ENCODE results near the gene TMEM45B. TPM values are rescaled to one million over a fixed set of nuclear protein-coding genes. Genes with fewer than 3 reads are reported as not detected.

The TMEM45B gene
- total RNA-seq, 1 donor, result not detected

- Histone ChIP-seq H3K79me2 (ENCODE audit: insufficient read depth, low read length) (no peaks in the 10 kb centered on the region), H3K4me1 (ENCODE audit: insufficient read depth, low read length) (peaks cover 13% of the 10 kb centered on the region), H4K20me1 (ENCODE audit: insufficient read depth, low read length) (no peaks in the 10 kb centered on the region), H3K9me3 (ENCODE audit: low read depth, low read length) (no peaks in the 10 kb centered on the region), H3K27me3 (ENCODE audit: insufficient read depth, low read length) (peaks cover 46% of the 10 kb centered on the region), H2AFZ (ENCODE audit: low read length) (no peak overlapping the region), H3K4me3 (ENCODE audit: insufficient read depth, low read length) (no peak overlapping the region), H3K36me3 (ENCODE audit: insufficient read depth, low read length) (no peaks in the 10 kb centered on the region), H3K4me2 (ENCODE audit: insufficient read depth, low read length) (no peak overlapping the region), H3K27ac (ENCODE audit: low read depth, low read length) (no peak overlapping the region)
- TF ChIP-seq CTCF (IDR thresholded peaks at IDR 0.05; ENCODE audit: extremely low read depth, low read depth, low read length), result no peak
- no peak for DNase-seq (ENCODE audit: insufficient read length, low spot score, missing footprints)
These were observed 33.9 kb downstream of the TMEM45B start for GRCh38 chr11:129849447-129850130.

- DNase-seq (ENCODE audit: insufficient read length, low spot score, missing footprints), result no peak
These were observed 36.6 kb downstream of the TMEM45B start for GRCh38 chr11:129852125-129852740.

GRCh38 chr11:129853518-129854231, 38.0 kb downstream of the TMEM45B start:
- no peaks in the 10 kb centered on the region for H4K20me1 ChIP-seq (ENCODE audit: insufficient read depth, low read length)
- H2AFZ ChIP-seq (ENCODE audit: low read length), result no peak overlapping the region
- H3K36me3 ChIP-seq (ENCODE audit: insufficient read depth, low read length), result no peaks in the 10 kb centered on the region
- no peak overlapping the region for H3K4me3 ChIP-seq (ENCODE audit: insufficient read depth, low read length)
- peaks cover 37% of the 10 kb centered on the region for H3K27me3 ChIP-seq (ENCODE audit: insufficient read depth, low read length)
- no peak for TF ChIP-seq CTCF (IDR thresholded peaks at IDR 0.05; ENCODE audit: extremely low read depth, low read depth, low read length)
- H3K4me2 ChIP-seq (ENCODE audit: insufficient read depth, low read length), result no peak overlapping the region
- peaks cover 6% of the 10 kb centered on the region for H3K4me1 ChIP-seq (ENCODE audit: insufficient read depth, low read length)
- no peaks in the 10 kb centered on the region for H3K79me2 ChIP-seq (ENCODE audit: insufficient read depth, low read length)
- no peak for DNase-seq (ENCODE audit: insufficient read length, low spot score, missing footprints)
- H3K9me3 ChIP-seq (ENCODE audit: low read depth, low read length), result no peaks in the 10 kb centered on the region
- no peak overlapping the region for H3K27ac ChIP-seq (ENCODE audit: low read depth, low read length)

More at GRCh38 chr11:129852125-129852740, 36.6 kb downstream of the TMEM45B start:
- H3K4me3 ChIP-seq (ENCODE audit: insufficient read depth, low read length), result no peak overlapping the region
- no peaks in the 10 kb centered on the region for H3K9me3 ChIP-seq (ENCODE audit: low read depth, low read length)
- no peaks in the 10 kb centered on the region for H3K79me2 ChIP-seq (ENCODE audit: insufficient read depth, low read length)
- H3K27ac ChIP-seq (ENCODE audit: low read depth, low read length), result no peak overlapping the region
- peaks cover 6% of the 10 kb centered on the region for H3K4me1 ChIP-seq (ENCODE audit: insufficient read depth, low read length)
- peaks cover 40% of the 10 kb centered on the region for H3K27me3 ChIP-seq (ENCODE audit: insufficient read depth, low read length)
- no peaks in the 10 kb centered on the region for H4K20me1 ChIP-seq (ENCODE audit: insufficient read depth, low read length)
- TF ChIP-seq CTCF (IDR thresholded peaks at IDR 0.05; ENCODE audit: extremely low read depth, low read depth, low read length), result no peak
- H3K4me2 ChIP-seq (ENCODE audit: insufficient read depth, low read length), result no peak overlapping the region
- no peaks in the 10 kb centered on the region for H3K36me3 ChIP-seq (ENCODE audit: insufficient read depth, low read length)
- H2AFZ ChIP-seq (ENCODE audit: low read length), result no peak overlapping the region

Measured in osteoblast (primary cell).